Left ventricle myocardium inferior (tissue), 1 donor: ENCODE data around the gene GORASP1. TPM values are rescaled to one million over a fixed set of nuclear protein-coding genes. Genes with fewer than 3 reads are reported as not detected.
A peak's percentile ranks its signal among the peaks of the same experiment; 100 is the strongest.

Experiments used
- DNase-seq: peaks from one replicate; pipeline ENCODE4 v3.0.0-alpha.2; 2020
- H3K27ac ChIP-seq: fragments of 200-600 bp; replicated peaks from 2 replicates; pipeline ENCODE4 v1.8.0; 2021
- H3K27me3 ChIP-seq: fragments of 200-600 bp; 2 replicates; pipeline ENCODE4 v1.8.0; 2021; ENCODE audit warnings: low read depth
- H3K36me3 ChIP-seq: fragments of 200-600 bp; 2 replicates; pipeline ENCODE4 v1.8.0; 2021
- H3K4me1 ChIP-seq: fragments of 200-600 bp; 2 replicates; pipeline ENCODE4 v1.8.0; 2021
- H3K4me3 ChIP-seq: fragments of 200-600 bp; 2 replicates; pipeline ENCODE4 v1.8.0; 2021; ENCODE audit warnings: mild to moderate bottlenecking, moderate library complexity
- H3K9me3 ChIP-seq: fragments of 200-600 bp; replicated peaks from 2 replicates; pipeline ENCODE4 v1.8.0; 2021
- intact Hi-C: fragments of 100-400 bp; cut with micrococcal nuclease; formaldehyde crosslinking; loops from one replicate; pipeline ENCODE4 v1.11.0; 2022
- long read RNA-seq: library from polyadenylated mRNA; unstranded; transcript quantifications from one replicate; pipeline ENCODE4 v2.0.0, GENCODE V29; 2021
- total RNA-seq: library from RNA; stranded (reverse); fragmentation: NEBNext Ultra II Directional; extraction: Animal tissue kit (Norgen Biotek cat#: 25700); gene quantifications from one replicate; pipeline ENCODE4 v1.2.1, GENCODE V29; 2021
- TF ChIP-seq, protein P1 (sequence below): fragments of 200-600 bp; IDR thresholded peaks from 2 replicates; pipeline ENCODE4 v1.8.0; 2021; ENCODE audit warnings: antibody characterized with exemption, mild to moderate bottlenecking, borderline replicate concordance
- donor health status: DM: no; HTN: yes; CAD: no; lungs with severe emphysema.

Gene GORASP1
- total RNA-seq = 54.0 TPM
- long read RNA-seq, transcript GORASP1-201 (9 exons, 3,722 nt) = major isoform, 84 of 123 reads
- long read RNA-seq, partial matches to known transcripts = 10 of 123 reads
- long read RNA-seq, other reads (novel, unspliced or antisense) = 26 of 123 reads

- intact Hi-C loops = no loop called here
- peak within 1 kb of the TSS; percentile 99 for H3K27ac ChIP-seq
- TF ChIP-seq, protein P1, sequence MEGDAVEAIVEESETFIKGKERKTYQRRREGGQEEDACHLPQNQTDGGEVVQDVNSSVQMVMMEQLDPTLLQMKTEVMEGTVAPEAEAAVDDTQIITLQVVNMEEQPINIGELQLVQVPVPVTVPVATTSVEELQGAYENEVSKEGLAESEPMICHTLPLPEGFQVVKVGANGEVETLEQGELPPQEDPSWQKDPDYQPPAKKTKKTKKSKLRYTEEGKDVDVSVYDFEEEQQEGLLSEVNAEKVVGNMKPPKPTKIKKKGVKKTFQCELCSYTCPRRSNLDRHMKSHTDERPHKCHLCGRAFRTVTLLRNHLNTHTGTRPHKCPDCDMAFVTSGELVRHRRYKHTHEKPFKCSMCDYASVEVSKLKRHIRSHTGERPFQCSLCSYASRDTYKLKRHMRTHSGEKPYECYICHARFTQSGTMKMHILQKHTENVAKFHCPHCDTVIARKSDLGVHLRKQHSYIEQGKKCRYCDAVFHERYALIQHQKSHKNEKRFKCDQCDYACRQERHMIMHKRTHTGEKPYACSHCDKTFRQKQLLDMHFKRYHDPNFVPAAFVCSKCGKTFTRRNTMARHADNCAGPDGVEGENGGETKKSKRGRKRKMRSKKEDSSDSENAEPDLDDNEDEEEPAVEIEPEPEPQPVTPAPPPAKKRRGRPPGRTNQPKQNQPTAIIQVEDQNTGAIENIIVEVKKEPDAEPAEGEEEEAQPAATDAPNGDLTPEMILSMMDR = no peak
These were observed at the start of gene GORASP1, which contains the start of gene TTC21A for GRCh38 chr3:39107388-39108199. Gene GORASP1, minus strand, starts transcription at chr3:39107627. Its CDS starts 86 bp downstream, at chr3:39107541. Gene TTC21A, plus strand, starts transcription at chr3:39107680. Its CDS starts 158 bp downstream, at chr3:39107838.

DNA sequence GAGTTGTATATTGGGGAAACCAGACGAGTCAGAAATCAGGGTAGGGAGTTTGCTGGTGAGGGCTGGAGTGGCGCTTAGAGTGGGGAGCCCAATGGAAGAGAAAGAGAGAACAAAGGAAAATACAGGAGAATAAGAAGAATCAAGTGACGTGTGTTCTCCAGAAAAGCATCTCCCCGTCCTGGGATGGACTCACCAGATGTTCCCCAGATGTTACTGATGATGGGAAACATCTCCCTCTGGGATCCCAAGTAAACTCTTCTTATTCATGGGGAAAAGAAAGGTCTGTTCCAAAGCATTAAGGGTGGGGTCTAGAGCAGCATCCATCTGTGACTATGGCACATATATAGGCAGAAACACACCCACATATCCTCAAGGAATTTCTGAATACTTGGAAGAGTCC is 49.0 kb upstream of the GORASP1 start:
- peaks cover 33% of the 10 kb centered on the region for H3K4me1 ChIP-seq
- no peak overlapping the region for H3K4me3 ChIP-seq
- no peaks in the 10 kb centered on the region for H3K9me3 ChIP-seq
- no peaks in the 10 kb centered on the region for H3K27me3 ChIP-seq
- TF ChIP-seq, protein P1 = no peak
- peak overlapping the region; percentile 57 for H3K27ac ChIP-seq
- H3K36me3 ChIP-seq = no peaks in the 10 kb centered on the region
- intact Hi-C loops = no loop called here
- no peak for DNase-seq

More at GRCh38 chr3:39107388-39108199, at the start of gene GORASP1, which contains the start of gene TTC21A:
- no peaks in the 10 kb centered on the region for H3K9me3 ChIP-seq
- H3K4me1 ChIP-seq = peaks cover 60% of the 10 kb centered on the region
- peak; percentile 90 for DNase-seq
- no peaks in the 10 kb centered on the region for H3K27me3 ChIP-seq
- H3K36me3 ChIP-seq = no peaks in the 10 kb centered on the region
- H3K4me3 ChIP-seq = peak within 1 kb of the TSS; percentile 99

DNA sequence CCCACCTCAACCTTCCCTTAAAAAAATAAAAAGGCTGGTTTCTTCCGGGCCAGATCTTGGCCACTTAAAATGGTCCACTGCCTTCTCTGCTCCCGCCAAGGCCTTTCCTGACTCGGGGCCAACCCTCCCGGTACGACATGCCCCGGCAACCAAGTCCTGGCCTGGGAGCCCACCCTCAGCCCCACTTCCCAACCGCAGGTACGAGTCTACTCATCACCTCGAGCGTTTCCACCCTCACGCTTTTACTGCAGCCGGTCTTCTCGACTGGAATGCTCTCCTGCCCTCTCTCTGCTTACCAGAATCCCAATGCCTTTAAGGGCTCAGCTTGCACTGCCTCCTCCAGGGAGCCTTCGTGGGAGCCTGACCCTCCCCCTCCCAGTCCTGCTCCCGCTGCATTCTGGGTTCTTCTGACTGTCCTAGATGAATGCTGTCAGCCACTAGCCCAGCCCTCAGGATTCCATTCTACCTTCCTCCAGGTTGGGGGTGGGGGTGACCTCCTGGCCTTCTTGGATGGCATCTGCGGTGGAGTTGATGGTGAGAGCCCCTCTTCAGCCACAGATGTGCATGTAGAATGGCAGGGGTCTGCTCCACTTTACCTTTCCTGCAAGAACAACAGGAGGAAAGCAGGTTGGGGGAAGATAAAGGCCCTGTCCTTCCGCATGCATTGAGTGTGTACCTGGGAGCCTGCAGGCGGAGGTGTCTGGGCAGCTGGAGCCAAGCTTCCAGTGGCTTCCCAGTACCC is 47.0 kb upstream of the GORASP1 start:
- peaks cover 53% of the 10 kb centered on the region for H3K4me1 ChIP-seq
- DNase-seq = no peak
- intact Hi-C loops = no loop called here
- TF ChIP-seq, protein P1 = no peak
- no peaks in the 10 kb centered on the region for H3K27me3 ChIP-seq
- H3K4me3 ChIP-seq = peak overlapping the region; percentile 96
- peak overlapping the region; percentile 100 for H3K27ac ChIP-seq
- no peaks in the 10 kb centered on the region for H3K36me3 ChIP-seq
- no peaks in the 10 kb centered on the region for H3K9me3 ChIP-seq

DNA sequence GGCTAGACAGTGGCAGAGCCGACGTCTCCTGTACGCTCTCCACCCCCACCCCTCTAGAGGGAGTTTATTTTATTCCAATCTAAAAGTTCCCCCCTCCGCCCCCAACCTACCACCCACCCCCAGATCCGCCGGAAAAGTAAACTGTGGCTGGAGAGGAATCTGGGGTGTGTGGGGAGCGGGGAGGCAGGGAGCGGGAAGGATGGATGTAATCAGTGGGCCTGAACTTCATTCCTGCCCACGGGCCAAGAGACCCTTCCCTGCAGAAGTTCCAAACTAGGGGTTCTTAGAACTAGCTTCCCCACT is 46.5 kb upstream of the GORASP1 start:
- TF ChIP-seq, protein P1 = peak; percentile 18
- Histone ChIP-seq H3K27me3 (no peaks in the 10 kb centered on the region), H3K36me3 (no peaks in the 10 kb centered on the region), H3K9me3 (no peaks in the 10 kb centered on the region), H3K4me3 (peak overlapping the region; percentile 96), H3K4me1 (peaks cover 58% of the 10 kb centered on the region), H3K27ac (peak overlapping the region; percentile 100)
- no peak for DNase-seq
- intact Hi-C loops = no loop called here

DNA sequence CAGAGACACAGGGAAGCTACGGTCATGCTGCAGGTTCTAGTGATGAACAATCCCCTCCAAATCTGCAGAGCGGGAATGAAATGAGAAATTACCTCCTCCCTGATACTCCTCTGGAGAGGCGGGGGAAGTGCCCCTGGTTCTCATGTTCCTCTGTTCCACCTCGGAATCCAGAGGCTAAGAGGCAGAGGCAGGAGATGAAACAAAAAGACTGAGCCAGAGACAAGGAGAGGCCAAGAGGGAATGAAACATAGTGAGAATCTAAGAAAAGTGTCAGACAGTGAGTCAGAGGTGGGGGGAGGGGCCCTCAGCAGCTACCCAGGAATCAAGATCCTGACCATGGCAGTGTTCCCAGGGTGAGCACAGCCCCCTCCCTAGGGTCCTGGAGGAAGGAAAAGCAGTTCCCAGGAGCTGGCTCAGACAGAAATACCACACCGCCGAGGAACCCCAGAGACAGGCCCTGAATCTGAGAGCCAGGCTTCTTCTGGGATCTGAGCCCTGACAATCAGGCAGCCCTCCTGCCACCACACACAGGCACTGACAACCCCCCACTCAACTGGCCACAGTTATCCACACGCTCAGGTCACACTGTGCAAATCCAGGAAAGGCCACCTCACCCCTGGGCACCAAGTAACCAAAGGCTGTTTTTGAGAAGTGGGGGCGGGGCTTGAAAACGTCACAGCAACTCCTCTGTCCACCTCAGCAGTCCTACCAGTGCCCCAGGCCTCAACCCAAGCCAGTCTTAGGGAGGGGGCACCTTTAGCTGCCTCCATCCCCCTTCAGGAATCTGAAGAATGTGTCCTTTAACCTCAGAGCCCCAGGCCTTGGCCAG is 43.6 kb upstream of the GORASP1 start:
- H3K36me3 ChIP-seq = peaks cover 6% of the 10 kb centered on the region
- TF ChIP-seq, protein P1 = no peak
- H3K27me3 ChIP-seq = no peaks in the 10 kb centered on the region
- DNase-seq = peak; percentile 89
- H3K4me3 ChIP-seq = peak overlapping the region; percentile 96
- peak overlapping the region; percentile 100 for H3K27ac ChIP-seq
- no peaks in the 10 kb centered on the region for H3K9me3 ChIP-seq
- intact Hi-C loops = no loop called here
- peaks cover 84% of the 10 kb centered on the region for H3K4me1 ChIP-seq
